ENCODE data around the gene SPATA2. TPM values are rescaled to one million over a fixed set of nuclear protein-coding genes. Genes with fewer than 3 reads are reported as not detected.

Gene SPATA2
- total and polyA plus RNA-seq, 2 of the 13 experiments (the other 11 are each of a cell fraction or from before 2014, with no cell fraction given): 3.2 to 8.7 TPM

DNA sequence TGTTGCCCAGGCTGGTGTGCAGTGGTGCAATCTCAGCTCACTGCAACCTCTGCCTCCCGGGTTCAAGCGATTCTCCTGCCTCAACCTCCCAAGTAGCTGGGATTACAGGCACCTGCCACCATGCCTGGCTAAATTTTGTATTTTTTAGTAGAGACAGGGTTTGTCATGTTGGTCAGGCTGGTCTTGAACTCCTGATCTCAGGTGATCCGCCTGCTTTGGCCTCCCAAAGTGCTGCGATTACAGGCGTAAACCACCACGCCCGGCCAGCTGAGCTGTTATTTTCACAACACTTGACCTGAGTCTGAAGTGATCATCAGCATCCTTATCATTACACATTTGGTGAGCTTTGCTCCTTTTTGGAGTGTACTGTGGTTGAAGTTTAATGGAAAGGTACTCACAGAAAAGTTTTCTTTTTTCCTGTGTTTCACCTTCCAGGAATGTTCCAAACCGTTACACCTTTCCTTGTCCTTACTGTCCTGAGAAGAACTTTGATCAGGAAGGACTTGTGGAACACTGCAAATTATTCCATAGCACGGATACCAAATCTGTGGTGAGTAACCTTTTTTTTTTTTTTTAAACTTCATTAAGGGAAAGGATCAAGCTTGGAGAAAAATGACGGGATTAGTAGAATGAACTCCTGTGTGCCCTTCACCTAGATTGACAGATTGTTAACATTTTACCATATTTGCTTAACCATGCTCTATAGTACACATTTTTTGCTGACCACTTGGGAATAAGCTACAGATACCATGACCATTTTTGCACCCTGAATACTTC, 30.6 kb upstream of the SPATA2 start (continued):
- TF ChIP-seq ZBED4 (CRISPR knock-in tag; IDR thresholded peaks at IDR 0.05; ENCODE audit: borderline replicate concordance) (no peak; the same call in 1 of the 2 replicates), GRHL1 (CRISPR knock-in tag; conservative IDR thresholded peaks at IDR 0.05) (no peak), ZMYM4 (CRISPR knock-in tag; IDR thresholded peaks at IDR 0.05) (peak; percentile 77), ZNF784 (CRISPR knock-in tag; IDR thresholded peaks at IDR 0.05; ENCODE audit: borderline replicate concordance) (peak; percentile 34; the same call in 1 of the 2 replicates), ZBTB1 (CRISPR knock-in tag; IDR thresholded peaks at IDR 0.05; ENCODE audit: borderline replicate concordance) (no peak), JDP2 (CRISPR knock-in tag; IDR thresholded peaks at IDR 0.05; ENCODE audit: borderline replicate concordance) (no peak), ZSCAN20 (CRISPR knock-in tag; IDR thresholded peaks at IDR 0.05; ENCODE audit: borderline replicate concordance) (no peak), NR2F1 (CRISPR knock-in tag; IDR thresholded peaks at IDR 0.05) (no peak), CAMTA2 (CRISPR knock-in tag; IDR thresholded peaks at IDR 0.05; ENCODE audit: borderline replicate concordance) (no peak; the same call in 1 of the 2 replicates), ZNF224 (CRISPR knock-in tag; IDR thresholded peaks at IDR 0.05) (no peak)
- TF ChIP-seq, protein P1, sequence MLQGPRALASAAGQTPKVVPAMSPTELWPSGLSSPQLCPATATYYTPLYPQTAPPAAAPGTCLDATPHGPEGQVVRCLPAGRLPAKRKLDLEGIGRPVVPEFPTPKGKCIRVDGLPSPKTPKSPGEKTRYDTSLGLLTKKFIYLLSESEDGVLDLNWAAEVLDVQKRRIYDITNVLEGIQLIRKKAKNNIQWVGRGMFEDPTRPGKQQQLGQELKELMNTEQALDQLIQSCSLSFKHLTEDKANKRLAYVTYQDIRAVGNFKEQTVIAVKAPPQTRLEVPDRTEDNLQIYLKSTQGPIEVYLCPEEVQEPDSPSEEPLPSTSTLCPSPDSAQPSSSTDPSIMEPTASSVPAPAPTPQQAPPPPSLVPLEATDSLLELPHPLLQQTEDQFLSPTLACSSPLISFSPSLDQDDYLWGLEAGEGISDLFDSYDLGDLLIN (CRISPR knock-in tag; IDR thresholded peaks at IDR 0.05; ENCODE audit: borderline replicate concordance): no peak
- TF ChIP-seq, protein P2, sequence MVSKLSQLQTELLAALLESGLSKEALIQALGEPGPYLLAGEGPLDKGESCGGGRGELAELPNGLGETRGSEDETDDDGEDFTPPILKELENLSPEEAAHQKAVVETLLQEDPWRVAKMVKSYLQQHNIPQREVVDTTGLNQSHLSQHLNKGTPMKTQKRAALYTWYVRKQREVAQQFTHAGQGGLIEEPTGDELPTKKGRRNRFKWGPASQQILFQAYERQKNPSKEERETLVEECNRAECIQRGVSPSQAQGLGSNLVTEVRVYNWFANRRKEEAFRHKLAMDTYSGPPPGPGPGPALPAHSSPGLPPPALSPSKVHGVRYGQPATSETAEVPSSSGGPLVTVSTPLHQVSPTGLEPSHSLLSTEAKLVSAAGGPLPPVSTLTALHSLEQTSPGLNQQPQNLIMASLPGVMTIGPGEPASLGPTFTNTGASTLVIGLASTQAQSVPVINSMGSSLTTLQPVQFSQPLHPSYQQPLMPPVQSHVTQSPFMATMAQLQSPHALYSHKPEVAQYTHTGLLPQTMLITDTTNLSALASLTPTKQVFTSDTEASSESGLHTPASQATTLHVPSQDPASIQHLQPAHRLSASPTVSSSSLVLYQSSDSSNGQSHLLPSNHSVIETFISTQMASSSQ (IDR thresholded peaks at IDR 0.05; ENCODE audit: low read depth): peak; percentile 89
- TF ChIP-seq, protein P2 (CRISPR knock-in tag; IDR thresholded peaks at IDR 0.05; ENCODE audit: borderline replicate concordance): peak; percentile 82; the same call in 1 of the 2 replicates
- TF ChIP-seq, protein P3, sequence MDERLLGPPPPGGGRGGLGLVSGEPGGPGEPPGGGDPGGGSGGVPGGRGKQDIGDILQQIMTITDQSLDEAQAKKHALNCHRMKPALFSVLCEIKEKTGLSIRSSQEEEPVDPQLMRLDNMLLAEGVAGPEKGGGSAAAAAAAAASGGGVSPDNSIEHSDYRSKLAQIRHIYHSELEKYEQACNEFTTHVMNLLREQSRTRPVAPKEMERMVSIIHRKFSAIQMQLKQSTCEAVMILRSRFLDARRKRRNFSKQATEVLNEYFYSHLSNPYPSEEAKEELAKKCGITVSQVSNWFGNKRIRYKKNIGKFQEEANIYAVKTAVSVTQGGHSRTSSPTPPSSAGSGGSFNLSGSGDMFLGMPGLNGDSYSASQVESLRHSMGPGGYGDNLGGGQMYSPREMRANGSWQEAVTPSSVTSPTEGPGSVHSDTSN (CRISPR knock-in tag; IDR thresholded peaks at IDR 0.05): no peak

Measured in HepG2 (cell line).